Activated T-helper 1 cell treated with anti-CD3 and anti-CD28 coated beads, Interleukin-2, amount 50 U/mL, for 16 hours (primary cell): ENCODE data around the gene ZBTB43.

Experiments
- DNase-seq, 2 donors: peaks; one replicate each; pipeline ENCODE4 v3.0.0-alpha.2; 2020; ENCODE audit warnings: low read depth in 1 of 2, low spot score in 1 of 2

Gene ZBTB43

DNA sequence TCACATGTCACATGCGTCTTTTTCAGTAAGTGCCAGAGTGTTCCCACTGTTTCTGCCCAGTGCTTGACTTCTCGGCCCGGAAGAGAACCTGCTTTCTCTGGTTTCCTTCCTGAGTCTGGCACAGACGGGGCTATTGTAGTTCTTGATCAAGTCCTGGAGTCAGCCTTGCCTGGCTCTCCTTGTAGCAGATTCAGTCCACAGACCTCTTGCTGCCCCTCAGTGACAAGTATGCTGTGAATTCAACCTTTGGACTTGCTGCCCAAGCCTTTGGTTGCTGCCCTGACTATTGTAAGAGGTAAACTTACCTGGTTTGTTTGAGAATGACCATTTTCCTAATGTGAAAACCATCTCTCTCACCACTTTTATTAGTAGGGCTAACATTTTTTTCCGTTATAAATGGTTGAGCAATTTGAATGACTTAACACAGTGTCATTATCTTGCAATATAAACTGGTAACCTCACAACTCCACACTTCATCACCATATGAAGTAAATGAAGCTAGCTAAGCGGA is 80.3 kb downstream of the ZBTB43 start:
- DNase-seq, result no peak

DNA sequence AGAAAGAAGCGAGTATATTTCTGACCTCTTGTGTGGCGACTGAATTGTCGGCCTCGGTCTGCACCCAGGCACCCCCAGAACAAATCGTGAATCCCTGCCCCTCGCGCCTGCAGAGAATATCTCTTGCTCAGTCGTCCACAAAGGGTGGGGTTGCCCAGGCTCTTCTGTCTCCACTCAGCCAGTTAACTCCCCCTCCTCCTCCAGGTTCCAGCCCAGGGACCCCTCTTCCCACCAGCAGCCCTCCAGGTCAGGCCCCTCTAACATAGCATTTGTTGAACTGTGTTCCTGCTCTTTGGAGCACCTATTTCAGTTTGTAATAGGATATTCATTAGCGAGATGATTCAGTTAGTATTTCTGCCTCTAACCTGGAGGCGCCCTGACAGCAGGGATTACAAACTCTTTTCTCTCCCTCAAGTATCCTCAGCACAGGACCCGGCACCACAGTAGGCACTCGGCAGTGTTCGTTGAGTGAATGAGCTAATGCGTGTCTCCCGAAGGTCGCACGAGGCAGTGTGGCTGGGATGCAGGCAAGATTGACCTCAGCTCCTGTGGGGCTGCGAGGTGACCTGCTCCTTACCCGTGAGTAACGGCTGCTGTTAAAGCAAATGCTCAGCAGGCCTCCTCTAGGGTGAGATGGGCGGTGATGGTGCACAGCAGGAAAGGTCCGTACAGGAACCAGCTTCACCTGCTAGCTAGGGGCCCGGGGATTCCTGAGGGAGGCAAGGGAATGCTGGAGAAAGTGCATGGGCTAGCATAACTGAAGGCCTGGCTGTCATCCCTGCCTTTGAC is 81.4 kb downstream of the ZBTB43 start:
- DNase-seq, result no peak

DNA sequence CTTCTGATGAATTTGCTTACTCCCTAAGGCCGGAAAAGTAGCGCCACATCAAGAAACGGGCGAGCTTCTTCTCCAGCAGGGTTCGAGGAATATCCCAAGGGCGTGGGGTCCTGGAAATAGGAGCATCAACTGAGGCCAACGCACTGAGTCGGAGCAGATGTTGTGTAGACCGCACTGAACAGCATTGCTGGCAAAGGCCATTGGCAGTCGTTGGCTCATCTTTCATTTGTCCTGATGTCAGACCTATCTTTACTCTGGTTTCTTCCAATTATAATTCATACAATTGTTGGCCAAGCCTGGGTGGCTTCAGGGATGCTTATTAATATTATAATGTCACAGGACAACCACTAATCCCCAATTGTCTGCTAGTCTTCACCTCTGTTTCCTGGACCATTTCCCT is 82.1 kb downstream of the ZBTB43 start:
- no peak for DNase-seq
